Measurements from ENCODE around the gene YLPM1.

Gene YLPM1

GRCh38 chr14:74871819-74872218 lies 108.7 kb downstream of the YLPM1 start:
- DNase-seq (ENCODE audit: low read depth, low spot score) = no peak

GRCh38 chr14:74875204-74875603 lies 112.1 kb downstream of the YLPM1 start:
- DNase-seq (ENCODE audit: low read depth, low spot score) = no peak

- DNase-seq (ENCODE audit: low read depth, low spot score) = no peak
These were observed 113.1 kb downstream of the YLPM1 start, which contains the start of gene PROX2 for GRCh38 chr14:74875941-74876913. TSS of gene PROX2 (minus strand) at chr14:74876145. CDS start at chr14:74863834, 12,311 bp downstream.

GRCh38 chr14:74879427-74880182 lies 116.5 kb downstream of the YLPM1 start:
- DNase-seq (ENCODE audit: low read depth, low spot score) = no peak

- DNase-seq (ENCODE audit: low read depth, low spot score) = peak; percentile 69
These were observed 118.5 kb downstream of the YLPM1 start, which contains the start of gene DLST for GRCh38 chr14:74881431-74882102. TSS of gene DLST (plus strand) at chr14:74881916. CDS start at chr14:74881954, 38 bp downstream.

GRCh38 chr14:74882103-74882920 lies 119.2 kb downstream of the YLPM1 start:
- no peak for DNase-seq (ENCODE audit: low read depth, low spot score)

Measured in brain pericyte (primary cell).